ENCODE data around the gene MRPL10. TPM values are rescaled to one million over a fixed set of nuclear protein-coding genes. Genes with fewer than 3 reads are reported as not detected.
A peak's percentile ranks its signal among the peaks of the same experiment; 100 is the strongest.

The MRPL10 gene
- total RNA-seq, 6 experiments from 2014 or later, result 14.4 to 26.1 (median 16.3) TPM

GRCh38 chr17:47847341-47848197 lies 16.2 kb upstream of the MRPL10 start:
- Histone ChIP-seq H3K9me3 (no peaks in the 10 kb centered on the region), H3K27me3 (peaks cover 0 to 23% of the 10 kb centered on the region in 2 donors), H3K4me3 (no peak overlapping the region), H3K4me1 (peaks cover 0 to 14% (median under 1%) of the 10 kb centered on the region in 4 donors), H3K27ac (no peak overlapping the region), H3K36me3 (no peaks in the 10 kb centered on the region)
- ATAC-seq, result no peak
- TF ChIP-seq POLR2A (IDR thresholded peaks at IDR 0.05), result no peak
- peak in 2 of 4 donors; percentile 7 to 17 for TF ChIP-seq CTCF (IDR thresholded peaks at IDR 0.05)
- intact Hi-C loops (cut with DNase I), result loop anchor here (5.0 to 10.0 kb wide), 2 partner anchors 45 to 167 kb away; no protein-coding TSS in a partner anchor
- no peak for DNase-seq
- WGBS (ENCODE audit: insufficient coverage, low coverage, low lambda C conversion rate, missing lambda C conversion rate), result 18% methylated on average over 11 of the region's 71 CpGs

DNA sequence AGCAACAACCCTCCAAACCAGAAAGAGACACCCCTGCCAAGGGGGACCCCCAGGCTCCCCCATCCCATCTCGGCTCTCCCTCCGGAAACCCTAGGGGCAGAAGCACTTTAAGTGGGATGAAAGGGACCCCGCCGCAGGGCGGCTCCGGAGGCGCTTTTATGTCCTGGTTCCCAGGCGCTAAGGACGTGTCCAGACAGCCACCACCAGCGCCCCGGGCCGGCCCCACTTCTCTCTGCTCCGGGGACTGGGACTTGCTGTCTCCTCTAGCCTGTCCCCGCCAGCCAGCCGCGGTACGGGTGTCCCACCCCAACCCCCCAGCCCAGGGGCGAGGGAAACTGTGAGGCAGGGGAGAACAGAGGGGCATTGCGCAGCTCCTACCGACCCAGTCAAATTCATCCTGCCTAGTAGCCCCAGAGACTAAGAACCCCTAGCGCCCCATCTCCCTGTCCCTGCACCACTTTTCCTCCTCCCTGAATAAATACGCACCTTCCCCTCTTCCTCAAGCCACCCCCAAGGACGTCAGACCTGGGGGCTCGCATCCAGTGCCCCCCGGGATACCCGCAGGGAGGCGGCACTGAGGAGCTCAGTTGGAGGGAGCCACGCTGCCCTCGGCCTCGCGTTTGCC lies 15.5 kb upstream of the MRPL10 start:
- Histone ChIP-seq H3K4me1 (peaks cover 0 to 21% (median 4%) of the 10 kb centered on the region in 4 donors), H3K27ac (no peak overlapping the region), H3K9me3 (no peaks in the 10 kb centered on the region), H3K27me3 (peaks cover 0 to 15% of the 10 kb centered on the region in 2 donors), H3K36me3 (no peaks in the 10 kb centered on the region), H3K4me3 (no peak overlapping the region)
- no peak for TF ChIP-seq POLR2A (IDR thresholded peaks at IDR 0.05)
- TF ChIP-seq CTCF (IDR thresholded peaks at IDR 0.05), result no peak
- ATAC-seq, result no peak
- DNase-seq, result no peak
- intact Hi-C loops (cut with DNase I), result loop anchor here (5.0 to 10.0 kb wide), 2 partner anchors 45 to 168 kb away; no protein-coding TSS in a partner anchor
- 32% methylated on average over 7 of the region's 31 CpGs for WGBS (ENCODE audit: insufficient coverage, low coverage, low lambda C conversion rate, missing lambda C conversion rate)

GRCh38 chr17:47845716-47846075 lies 14.4 kb upstream of the MRPL10 start:
- Histone ChIP-seq H3K27me3 (peaks cover 0 to 14% of the 10 kb centered on the region in 2 donors), H3K4me1 (peaks cover 0 to 20% (median 7%) of the 10 kb centered on the region in 4 donors), H3K9me3 (no peaks in the 10 kb centered on the region), H3K36me3 (no peaks in the 10 kb centered on the region), H3K4me3 (no peak overlapping the region), H3K27ac (no peak overlapping the region)
- no CpG with 5 or more reads among the region's 3 CpGs for WGBS (ENCODE audit: insufficient coverage, low coverage, low lambda C conversion rate, missing lambda C conversion rate)
- TF ChIP-seq POLR2A (IDR thresholded peaks at IDR 0.05) (no peak), CTCF (IDR thresholded peaks at IDR 0.05) (no peak)
- intact Hi-C loops (cut with DNase I), result loop anchor here (5.0 to 10.0 kb wide), 2 partner anchors 47 to 169 kb away; no protein-coding TSS in a partner anchor
- ATAC-seq (no peak), DNase-seq (no peak)

- intact Hi-C loops (cut with DNase I), result loop anchor here (5.0 to 10.0 kb wide), 2 partner anchors 47 to 170 kb away; no protein-coding TSS in a partner anchor
- Histone ChIP-seq H3K27ac (no peak overlapping the region), H3K4me1 (peaks cover 0 to 24% (median 9%) of the 10 kb centered on the region in 4 donors), H3K4me3 (no peak overlapping the region), H3K9me3 (no peaks in the 10 kb centered on the region), H3K36me3 (no peaks in the 10 kb centered on the region), H3K27me3 (peaks cover 0 to 14% of the 10 kb centered on the region in 2 donors)
- DNase-seq (no peak), ATAC-seq (no peak)
- 75% methylated on average over 2 of the region's 4 CpGs for WGBS (ENCODE audit: insufficient coverage, low coverage, low lambda C conversion rate, missing lambda C conversion rate)
- peak; percentile 9 to 22 (median 17) for TF ChIP-seq CTCF (IDR thresholded peaks at IDR 0.05)
- TF ChIP-seq POLR2A (IDR thresholded peaks at IDR 0.05), result no peak
These were observed 13.7 kb upstream of the MRPL10 start for GRCh38 chr17:47844814-47845715.

All from right lobe of liver (tissue), 6 donors.